GM12878 (cell line): ENCODE data around the gene TXLNG. TPM values are rescaled to one million over a fixed set of nuclear protein-coding genes. Genes with fewer than 3 reads are reported as not detected.

Experiments used
- ATAC-seq: fragments of 200-7000 bp; cut with Tn5 transposase; 3 replicates; pipeline ENCODE4 v1.9.1; 2020; ENCODE audit warnings: mild to moderate bottlenecking, moderate library complexity
- BruUV-seq: library from RNA; stranded (reverse); fragments of 400-500 nt; replicated peaks from 2 replicates; lab custom pipeline; 2021; lab: Mats Ljungman, UMichigan
- CTCF ChIA-PET: fragments of 300-600 bp; sonication (Branson Sonifier 250); formaldehyde crosslinking; extraction: SDS; loops from one replicate; lab custom pipeline; 2021; ENCODE audit warnings: inconsistent platforms; lab: Yijun Ruan, JAX
- POLR2A ChIA-PET: fragments of 350-600 bp; formaldehyde crosslinking; extraction: SDS; loops from one replicate; lab custom pipeline; 2021; ENCODE audit warnings: inconsistent platforms; lab: Charles Lee
- RAD21 ChIA-PET: fragments of 300-600 bp; sonication (Branson Sonifier 250); formaldehyde crosslinking; loops from one replicate; lab custom pipeline; 2023; ENCODE audit warnings: antibody characterized with exemption; ENCODE audit not compliant: unreplicated experiment; lab: Charles Lee
- SMC1A ChIA-PET: fragments of 300-600 bp; sonication (Branson Sonifier 250); formaldehyde crosslinking; loops from one replicate; lab custom pipeline; 2023; ENCODE audit not compliant: unreplicated experiment, uncharacterized antibody; lab: Charles Lee
- DNase-seq: peaks from one replicate; pipeline ENCODE4 v3.0.0-alpha.2; 2011; ENCODE audit warnings: low read depth, low spot score
- FAIRE-seq: peaks from 3 replicates; lab custom pipeline; 2011; peaks lifted over from hg19 to GRCh38; lab: Jason Lieb, UNC
- H2AFZ ChIP-seq: 2 replicates; pipeline ENCODE4 v1.6.0; 2011; ENCODE audit warnings: low read depth, low read length, control low read depth; ENCODE audit not compliant: control insufficient read depth
- H3K27ac ChIP-seq: 2 replicates; pipeline ENCODE4 v1.5.1; 2011; ENCODE audit warnings: control low read depth; ENCODE audit not compliant: control insufficient read depth, insufficient read depth
- H3K27me3 ChIP-seq, 2 experiments: replicated peaks in 1 of 2; 2 replicates each; pipeline versions ENCODE4 v1.6.0 to v1.6.1; 2011; ENCODE audit warnings: low read length in 1 of 2; ENCODE audit not compliant: control insufficient read depth in 2 of 2, insufficient read depth in 2 of 2
- H3K36me3 ChIP-seq, 2 experiments: 2 replicates each; pipeline ENCODE4 v1.5.1; 2011; ENCODE audit warnings: low read length in 1 of 2; ENCODE audit not compliant: control insufficient read depth in 2 of 2, insufficient read depth in 2 of 2
- H3K4me1 ChIP-seq: 2 replicates; pipeline ENCODE4 v1.6.1; 2011; ENCODE audit warnings: mild to moderate bottlenecking, low read length, moderate library complexity, mixed read lengths; ENCODE audit not compliant: control insufficient read depth, insufficient read depth
- H3K4me2 ChIP-seq: 2 replicates; pipeline ENCODE4 v1.6.0; 2011; ENCODE audit warnings: control low read depth; ENCODE audit not compliant: control insufficient read depth, insufficient read depth
- H3K4me3 ChIP-seq: fragments of 200-600 bp; sonication (generic); 2 replicates; pipeline ENCODE4 v1.5.1; 2016
- H3K79me2 ChIP-seq: 2 replicates; pipeline ENCODE4 v1.6.0; 2011; ENCODE audit warnings: low read length; ENCODE audit not compliant: control insufficient read depth, insufficient read depth
- H3K9ac ChIP-seq: 2 replicates; pipeline ENCODE4 v1.8.0; 2011; ENCODE audit warnings: low read length, control low read depth, mixed read lengths; ENCODE audit not compliant: control insufficient read depth, insufficient read depth
- H3K9me3 ChIP-seq: replicated peaks from 3 replicates; pipeline ENCODE4 v1.5.1; 2011; ENCODE audit warnings: mild to moderate bottlenecking, low read length; ENCODE audit not compliant: control insufficient read depth, insufficient read depth
- H4K20me1 ChIP-seq: 2 replicates; pipeline ENCODE4 v1.6.0; 2011; ENCODE audit not compliant: control insufficient read depth, insufficient read depth
- ATF2 ChIP-seq: IDR thresholded peaks from 2 replicates; pipeline ENCODE4 v1.6.1; 2012; ENCODE audit warnings: low read length, inconsistent platforms
- CBFB ChIP-seq: IDR thresholded peaks from 2 replicates; pipeline ENCODE4 v1.6.1; 2016; ENCODE audit warnings: antibody characterized with exemption, low read depth
- CHD2 ChIP-seq: IDR thresholded peaks from 2 replicates; pipeline ENCODE4 v1.6.1; 2011; ENCODE audit warnings: low read depth, low read length, improper control_type of control experiment, borderline replicate concordance
- CREM ChIP-seq: IDR thresholded peaks from 2 replicates; pipeline ENCODE4 v1.6.1; 2014; ENCODE audit warnings: antibody characterized with exemption, low read depth
- IKZF2 ChIP-seq, 2 experiments: fragments of 450-650 bp; IDR thresholded peaks; 2 replicates each; pipeline ENCODE4 v1.6.1; 2017; ENCODE audit warnings: mild to moderate bottlenecking in 2 of 2, moderate library complexity in 2 of 2
- LARP7 ChIP-seq: fragments of 450-650 bp; IDR thresholded peaks from 2 replicates; pipeline ENCODE4 v1.6.1; 2017; ENCODE audit warnings: mild to moderate bottlenecking
- MTA3 ChIP-seq: IDR thresholded peaks from 2 replicates; pipeline ENCODE4 v1.6.1; 2012; ENCODE audit warnings: low read length, inconsistent platforms, borderline replicate concordance
- PAX8 ChIP-seq: fragments of 450-650 bp; IDR thresholded peaks from 2 replicates; pipeline ENCODE4 v1.6.1; 2017; ENCODE audit warnings: mild to moderate bottlenecking, moderate library complexity
- PBX3 ChIP-seq: IDR thresholded peaks from 2 replicates; pipeline ENCODE4 v1.6.1; 2011; ENCODE audit warnings: mild to moderate bottlenecking, low read depth, low read length, moderate library complexity; ENCODE audit not compliant: insufficient replicate concordance
- PML ChIP-seq: IDR thresholded peaks from 2 replicates; pipeline ENCODE4 v1.6.1; 2012; ENCODE audit warnings: low read length, inconsistent platforms
- POLR2A ChIP-seq: IDR thresholded peaks from 2 replicates; pipeline ENCODE4 v1.6.1; 2011; ENCODE audit warnings: low read depth, mild to moderate bottlenecking, low read length
- POLR2AphosphoS5 ChIP-seq: IDR thresholded peaks from 2 replicates; pipeline ENCODE4 v1.6.1; 2011; ENCODE audit warnings: mild to moderate bottlenecking, low read length, inconsistent platforms
- POU2F2 ChIP-seq: IDR thresholded peaks from 3 replicates; pipeline ENCODE4 v1.6.1; 2011; ENCODE audit warnings: low read depth, mild to moderate bottlenecking, low read length, borderline replicate concordance
- SMAD5 ChIP-seq: IDR thresholded peaks from 2 replicates; pipeline ENCODE4 v1.6.1; 2016; ENCODE audit warnings: antibody characterized with exemption, low read depth
- TCF12 ChIP-seq: IDR thresholded peaks from 2 replicates; pipeline ENCODE4 v1.6.1; 2011; ENCODE audit warnings: low read depth, mild to moderate bottlenecking, low read length
- ZBED1 ChIP-seq: IDR thresholded peaks from 2 replicates; pipeline ENCODE4 v1.6.1; 2016; ENCODE audit warnings: borderline replicate concordance
- ZNF687 ChIP-seq: fragments of 450-650 bp; IDR thresholded peaks from 2 replicates; pipeline ENCODE4 v1.6.1; 2017; ENCODE audit warnings: mild to moderate bottlenecking, moderate library complexity
- WGBS: methylation state at CpG from one replicate; pipeline ENCODE4 v1.1.6; 2016; ENCODE audit warnings: low lambda C conversion rate; ENCODE audit not compliant: insufficient replicate concordance, insufficient coverage; ENCODE audit errors: missing lambda C conversion rate; 5-methylcytosine and 5-hydroxymethylcytosine counted together
- in situ Hi-C: fragments of 300-500 bp; cut with MboI; formaldehyde crosslinking; loops from 9 replicates; pipeline ENCODE4 v1.14.3; 2018; ENCODE audit warnings: mixed read lengths
- intact Hi-C: fragments of 100-400 bp; cut with micrococcal nuclease; formaldehyde crosslinking; loops from one replicate; pipeline ENCODE4 v1.14.2; 2022; ENCODE audit not compliant: unreplicated experiment
- polyA plus RNA-seq, 11 experiments: library from polyadenylated mRNA; depleted of rRNA in 4 of 11; unstranded in 6 of 11; stranded (reverse) in 5 of 11; fragments of >200 nt; fragmentation: Nextera tagmentation in 4 of 11; fragmentation: Illumina TruSeq in 1 of 11; extraction: Ambion mirVana in 4 of 11; extraction: Trizol in 1 of 11; gene quantifications; 1 replicate in 1 of 11; 2 replicates in 10 of 11; pipeline versions ENCODE4 v1.2.1 to v1.2.3, GENCODE V29; 2011 to 2016; ENCODE audit warnings: inconsistent platforms in 2 of 11, missing spikeins in 2 of 11, low read depth in 1 of 11
- total RNA-seq, 4 experiments: library from RNA; depleted of rRNA in 3 of 4; stranded (reverse); fragments of >200 nt in 3 of 4; fragmentation: Illumina TruSeq in 1 of 4; extraction: Trizol in 1 of 4; gene quantifications; 2 replicates each; pipeline versions ENCODE4 v1.2.1 to v1.2.3, GENCODE V29; 2013 to 2021

Gene TXLNG
- total and polyA plus RNA-seq, 10 of the 15 experiments (the other 5 are each of a cell fraction or from before 2014, with no cell fraction given), result 9.9 to 40.7 (median 19.5) TPM

GRCh38 chrX:16771483-16772398, 14.5 kb upstream of the TXLNG start:
- H3K4me2 ChIP-seq, result no peak overlapping the region
- WGBS, result 37% methylated on average over 16 of the region's 16 CpGs
- DNase-seq (no peak), ATAC-seq (peak; percentile 79), FAIRE-seq (peak; percentile 31)
- intact Hi-C loops (no loop called here), in situ Hi-C loops (no loop called here)
- ChIA-PET CTCF (no interaction called here), POLR2A (no interaction called here), RAD21 (no interaction called here), SMC1A (no interaction called here)
- H3K9me3 ChIP-seq, result no peaks in the 10 kb centered on the region
- BruUV-seq, result TSS peak; percentile 100
- peak overlapping the region; percentile 46; the same call in 1 of the 2 replicates for H2AFZ ChIP-seq
- H3K9ac ChIP-seq, result no peak overlapping the region
- no peaks in the 10 kb centered on the region for H4K20me1 ChIP-seq
- no peaks in the 10 kb centered on the region for H3K27me3 ChIP-seq
- H3K79me2 ChIP-seq, result no peaks in the 10 kb centered on the region
- no peaks in the 10 kb centered on the region for H3K36me3 ChIP-seq
- no peaks in the 10 kb centered on the region for H3K4me1 ChIP-seq
- TF ChIP-seq TCF12 (0 out of 2 replicates have a peak, but pooled peaks have one; percentile 5), POU2F2 (peak; percentile 65; the same call in 1 of the 3 replicates), IKZF2 (IDR thresholded peaks at IDR 0.05) (no peak), POLR2AphosphoS5 (peak; percentile 55; the same call in 1 of the 2 replicates), CHD2 (no peak), ZNF687 (no peak), POLR2A (peak; percentile 49; the same call in 1 of the 2 replicates), CBFB (peak; percentile 84), PAX8 (0 out of 2 replicates have a peak, but pooled peaks have one; percentile 79), PML (peak; percentile 98), CREM (no peak), MTA3 (peak; percentile 65; the same call in 1 of the 2 replicates), ATF2 (peak; percentile 53; the same call in 1 of the 2 replicates), SMAD5 (peak; percentile 61; the same call in 1 of the 2 replicates), ZBED1 (peak; percentile 97; the same call in 1 of the 2 replicates), PBX3 (no peak), LARP7 (no peak)
- no peak overlapping the region for H3K27ac ChIP-seq
- H3K4me3 ChIP-seq, result no peak overlapping the region
